DOHH2 (cell line): ENCODE data around the gene IL1RAPL1.

Experiments used
- H3F3A ChIP-seq: fragments of 200-600 bp; sonication (generic), shearing (Covaris generic); 2 replicates; pipeline ENCODE4 v1.6.0; 2016; ENCODE audit warnings: antibody characterized with exemption, mild to moderate bottlenecking; ENCODE audit not compliant: control insufficient read depth, insufficient read depth
- H3K27ac ChIP-seq: fragments of 200-600 bp; sonication (generic); 2 replicates; pipeline ENCODE4 v1.5.1; 2014; ENCODE audit warnings: low read depth, mild to moderate bottlenecking, low read length, moderate library complexity
- H3K27me3 ChIP-seq: fragments of 200-600 bp; sonication (generic); 2 replicates; pipeline ENCODE4 v1.6.1; 2014; ENCODE audit warnings: mild to moderate bottlenecking, low read length, mixed read lengths; ENCODE audit not compliant: control insufficient read depth
- H3K36me3 ChIP-seq: fragments of 200-600 bp; sonication (generic); 2 replicates; pipeline ENCODE4 v1.6.1; 2014; ENCODE audit warnings: mild to moderate bottlenecking, low read length, moderate library complexity, mixed read lengths; ENCODE audit not compliant: control insufficient read depth
- H3K4me1 ChIP-seq: fragments of 200-600 bp; sonication (generic); 2 replicates; pipeline ENCODE4 v1.6.1; 2014; ENCODE audit warnings: mild to moderate bottlenecking, low read length, mixed read lengths; ENCODE audit not compliant: control insufficient read depth
- H3K4me2 ChIP-seq: fragments of 200-600 bp; sonication (generic); 2 replicates; pipeline ENCODE4 v1.6.0; 2014; ENCODE audit warnings: mild to moderate bottlenecking, low read length, moderate library complexity
- H3K4me3 ChIP-seq: fragments of 200-600 bp; sonication (generic); 2 replicates; pipeline ENCODE4 v1.5.1; 2014; ENCODE audit warnings: mild to moderate bottlenecking, low read length, mixed read lengths
- H3K79me2 ChIP-seq: fragments of 200-600 bp; sonication (generic); 2 replicates; pipeline ENCODE4 v1.6.1; 2014; ENCODE audit warnings: mild to moderate bottlenecking, low read length, mixed read lengths; ENCODE audit not compliant: control insufficient read depth
- H3K9me2 ChIP-seq: fragments of 200-600 bp; sonication (generic); replicated peaks from 2 replicates; pipeline ENCODE4 v1.6.1; 2014; ENCODE audit warnings: mild to moderate bottlenecking, low read length, mixed read lengths; ENCODE audit not compliant: control insufficient read depth
- H3K9me3 ChIP-seq: fragments of 200-600 bp; sonication (generic); 2 replicates; pipeline ENCODE4 v1.6.1; 2014; ENCODE audit warnings: antibody characterized with exemption, low read length, mixed read lengths; ENCODE audit not compliant: control insufficient read depth, insufficient read depth
- H4K20me1 ChIP-seq: fragments of 200-600 bp; sonication (generic); 2 replicates; pipeline ENCODE4 v1.6.0; 2014; ENCODE audit warnings: low read depth, mild to moderate bottlenecking, antibody characterized with exemption, low read length, moderate library complexity; ENCODE audit not compliant: control insufficient read depth, insufficient read depth
- CTCF ChIP-seq: fragments of 200-600 bp; sonication (generic); IDR thresholded peaks from one replicate; pipeline ENCODE4 v1.5.1; 2014; ENCODE audit warnings: antibody characterized with exemption, mild to moderate bottlenecking, low read depth, low read length; ENCODE audit not compliant: poor library complexity, severe bottlenecking
- EZH2phosphoT487 ChIP-seq: fragments of 200-600 bp; sonication (generic); IDR thresholded peaks from 2 replicates; pipeline ENCODE4 v1.6.1; 2017; ENCODE audit warnings: borderline replicate concordance, mild to moderate bottlenecking, antibody characterized with exemption, low read length, moderate library complexity, mixed read lengths

The IL1RAPL1 gene

GRCh38 chrX:29851857-29852605 lies 1264.8 kb downstream of the IL1RAPL1 start:
- Histone ChIP-seq H3K4me3 (no peak overlapping the region), H3F3A (no peaks in the 10 kb centered on the region), H3K27ac (no peak overlapping the region), H3K9me3 (no peaks in the 10 kb centered on the region), H3K4me1 (no peaks in the 10 kb centered on the region), H3K27me3 (no peaks in the 10 kb centered on the region), H4K20me1 (no peaks in the 10 kb centered on the region), H3K4me2 (no peak overlapping the region), H3K9me2 (no peaks in the 10 kb centered on the region), H3K36me3 (no peaks in the 10 kb centered on the region), H3K79me2 (no peaks in the 10 kb centered on the region)
- TF ChIP-seq EZH2phosphoT487 (no peak), CTCF (no peak)

- no peaks in the 10 kb centered on the region for H3K4me1 ChIP-seq
Measured at GRCh38 chrX:29852767-29853166, 1265.5 kb downstream of the IL1RAPL1 start.

GRCh38 chrX:29858714-29859113 lies 1271.5 kb downstream of the IL1RAPL1 start:
- H4K20me1 ChIP-seq: no peaks in the 10 kb centered on the region
- no peak overlapping the region for H3K4me3 ChIP-seq
- H3K79me2 ChIP-seq: no peaks in the 10 kb centered on the region
- no peaks in the 10 kb centered on the region for H3K36me3 ChIP-seq
- no peaks in the 10 kb centered on the region for H3K9me3 ChIP-seq
- H3K9me2 ChIP-seq: no peaks in the 10 kb centered on the region
- no peaks in the 10 kb centered on the region for H3K4me1 ChIP-seq
- H3K4me2 ChIP-seq: no peak overlapping the region
- no peak overlapping the region for H3K27ac ChIP-seq
- no peaks in the 10 kb centered on the region for H3F3A ChIP-seq
- H3K27me3 ChIP-seq: no peaks in the 10 kb centered on the region
- TF ChIP-seq EZH2phosphoT487 (no peak), CTCF (no peak)

More at GRCh38 chrX:29852767-29853166, 1265.5 kb downstream of the IL1RAPL1 start:
- H3K4me3 ChIP-seq: no peak overlapping the region
- H3K4me2 ChIP-seq: no peak overlapping the region
- H3K9me3 ChIP-seq: no peaks in the 10 kb centered on the region
- TF ChIP-seq EZH2phosphoT487 (no peak), CTCF (no peak)
- no peaks in the 10 kb centered on the region for H3F3A ChIP-seq
- H3K9me2 ChIP-seq: no peaks in the 10 kb centered on the region
- no peaks in the 10 kb centered on the region for H4K20me1 ChIP-seq
- no peaks in the 10 kb centered on the region for H3K27me3 ChIP-seq
- no peak overlapping the region for H3K27ac ChIP-seq
- H3K79me2 ChIP-seq: no peaks in the 10 kb centered on the region
- H3K36me3 ChIP-seq: no peaks in the 10 kb centered on the region
